GM12872 (cell line): ENCODE measurements around the gene VSIG2.

Experiments
- CTCF ChIP-seq: IDR thresholded peaks from 3 replicates; pipeline ENCODE4 v1.5.1; 2011; ENCODE audit warnings: low read depth, mild to moderate bottlenecking, low read length, moderate library complexity; ENCODE audit not compliant: insufficient read depth

Gene VSIG2

GRCh38 chr11:124712392-124712791 is 39.7 kb downstream of the VSIG2 start:
- TF ChIP-seq CTCF = no peak

- TF ChIP-seq CTCF = no peak
Measured at GRCh38 chr11:124707829-124708228, 44.2 kb downstream of the VSIG2 start.

- no peak for TF ChIP-seq CTCF
Measured at GRCh38 chr11:124700028-124700427, 52.0 kb downstream of the VSIG2 start.

- no peak for TF ChIP-seq CTCF
Measured at GRCh38 chr11:124699547-124699946, 52.5 kb downstream of the VSIG2 start.
